IMR-90 (cell line): ENCODE measurements around the gene FOXP1. TPM values are rescaled to one million over a fixed set of nuclear protein-coding genes. Genes with fewer than 3 reads are reported as not detected.

Experiments
- ATAC-seq: fragments of 200-7000 bp; cut with Tn5 transposase; 2 replicates; pipeline ENCODE4 v1.9.1; 2020; ENCODE audit warnings: low read depth, mild to moderate bottlenecking, moderate library complexity
- BruUV-seq: library from RNA; stranded (reverse); fragments of 400-500 nt; replicated peaks from 2 replicates; lab custom pipeline; 2021; lab: Mats Ljungman, UMichigan
- CTCF ChIA-PET: fragments of 300-600 bp; formaldehyde crosslinking; extraction: SDS; loops from one replicate; lab custom pipeline; 2021; ENCODE audit warnings: antibody characterized with exemption; lab: Yijun Ruan, JAX
- POLR2A ChIA-PET: fragments of 300-600 bp; sonication (Branson Sonifier 250); formaldehyde crosslinking; loops from one replicate; lab custom pipeline; 2022; ENCODE audit warnings: antibody characterized with exemption; ENCODE audit not compliant: unreplicated experiment; lab: Charles Lee
- DNase-seq: peaks from one replicate; pipeline ENCODE4 v3.0.0; 2013
- H2AFZ ChIP-seq: replicated peaks from 2 replicates; pipeline ENCODE3; 2013; ENCODE audit warnings: low read length, mild to moderate bottlenecking; ENCODE audit not compliant: poor library complexity
- H2AK5ac ChIP-seq: 2 replicates; pipeline ENCODE4 v1.6.1; 2013; ENCODE audit warnings: low read depth, low read length, inconsistent platforms
- H2AK9ac ChIP-seq: replicated peaks from 2 replicates; pipeline ENCODE3; 2013; ENCODE audit warnings: mild to moderate bottlenecking, low read depth, low read length, moderate library complexity; ENCODE audit not compliant: poor library complexity
- H2BK120ac ChIP-seq: 2 replicates; pipeline ENCODE4 v1.6.1; 2013; ENCODE audit warnings: low read depth, low read length, inconsistent platforms
- H2BK15ac ChIP-seq: 3 replicates; pipeline ENCODE4 v1.6.1; 2013; ENCODE audit warnings: low read depth, low read length, inconsistent platforms
- H2BK20ac ChIP-seq: 2 replicates; pipeline ENCODE4 v1.6.1; 2013; ENCODE audit warnings: low read depth, mild to moderate bottlenecking, inconsistent platforms, low read length, moderate library complexity
- H2BK5ac ChIP-seq: 2 replicates; pipeline ENCODE4 v1.6.1; 2013; ENCODE audit warnings: mild to moderate bottlenecking, low read depth, low read length, inconsistent platforms; ENCODE audit not compliant: poor library complexity, severe bottlenecking
- H3K14ac ChIP-seq: replicated peaks from 2 replicates; pipeline ENCODE4 v1.6.1; 2013; ENCODE audit warnings: low read depth, low read length, inconsistent platforms
- H3K18ac ChIP-seq: 2 replicates; pipeline ENCODE4 v1.6.1; 2013; ENCODE audit warnings: low read depth, low read length, control low read depth
- H3K23ac ChIP-seq: 2 replicates; pipeline ENCODE4 v1.6.1; 2013; ENCODE audit warnings: low read depth, low read length, inconsistent platforms
- H3K27ac ChIP-seq: 2 replicates; pipeline ENCODE4 v1.5.1; 2013; ENCODE audit warnings: mild to moderate bottlenecking, control low read depth, low read length; ENCODE audit not compliant: insufficient read depth
- H3K27me3 ChIP-seq: 2 replicates; pipeline ENCODE4 v1.6.1; 2013; ENCODE audit warnings: low read length; ENCODE audit not compliant: control insufficient read depth, insufficient read depth
- H3K36me3 ChIP-seq: 2 replicates; pipeline ENCODE4 v1.6.1; 2013; ENCODE audit warnings: low read length, mixed read lengths; ENCODE audit not compliant: control insufficient read depth, insufficient read depth
- H3K4ac ChIP-seq: 2 replicates; pipeline ENCODE4 v1.6.1; 2013; ENCODE audit warnings: low read depth, low read length, inconsistent platforms
- H3K4me1 ChIP-seq: 2 replicates; pipeline ENCODE4 v1.6.1; 2013; ENCODE audit warnings: low read length, mixed read lengths; ENCODE audit not compliant: control insufficient read depth, insufficient read depth
- H3K4me2 ChIP-seq: 2 replicates; pipeline ENCODE4 v1.6.1; 2013; ENCODE audit warnings: low read depth, mild to moderate bottlenecking, control low read depth, low read length, moderate library complexity
- H3K4me3 ChIP-seq: 2 replicates; pipeline ENCODE4 v1.5.1; 2013; ENCODE audit warnings: low read depth, mild to moderate bottlenecking, control low read depth, low read length, moderate library complexity; ENCODE audit not compliant: insufficient read depth
- H3K56ac ChIP-seq: 2 replicates; pipeline ENCODE4 v1.6.1; 2013; ENCODE audit warnings: low read length, inconsistent platforms; ENCODE audit not compliant: insufficient read depth; ENCODE audit errors: extremely low read depth
- H3K79me1 ChIP-seq, 2 experiments: 2 replicates each; pipeline ENCODE4 v1.6.1; 2013; ENCODE audit warnings: low read length in 2 of 2, inconsistent platforms in 1 of 2, low read depth in 1 of 2
- H3K9ac ChIP-seq: 2 replicates; pipeline ENCODE4 v1.6.1; 2013; ENCODE audit warnings: low read depth, low read length, control low read depth
- H3K9me1 ChIP-seq: 2 replicates; pipeline ENCODE4 v1.6.1; 2013; ENCODE audit warnings: low read length, inconsistent platforms; ENCODE audit not compliant: insufficient read depth
- H3K9me3 ChIP-seq: 2 replicates; pipeline ENCODE4 v1.6.1; 2013; ENCODE audit warnings: low read length; ENCODE audit not compliant: control insufficient read depth, insufficient read depth
- H4K20me1 ChIP-seq: 2 replicates; pipeline ENCODE4 v1.6.1; 2013; ENCODE audit warnings: low read length, inconsistent platforms; ENCODE audit not compliant: insufficient read depth
- H4K5ac ChIP-seq: 2 replicates; pipeline ENCODE4 v1.6.1; 2013; ENCODE audit warnings: mild to moderate bottlenecking, low read depth, low read length, control low read depth
- H4K8ac ChIP-seq, 2 experiments: 2 replicates each; pipeline ENCODE4 v1.6.1; 2013; ENCODE audit warnings: low read depth in 2 of 2, low read length in 2 of 2, control low read depth in 1 of 2, inconsistent platforms in 1 of 2
- H4K91ac ChIP-seq: 2 replicates; pipeline ENCODE4 v1.6.1; 2013; ENCODE audit warnings: low read depth, low read length, inconsistent platforms; ENCODE audit not compliant: insufficient read depth
- BHLHE40 ChIP-seq: fragments of 150-350 bp; IDR thresholded peaks from 2 replicates; pipeline ENCODE4 v1.6.1; 2016; ENCODE audit warnings: mild to moderate bottlenecking, low read depth, low read length
- CEBPB ChIP-seq: IDR thresholded peaks from 2 replicates; pipeline ENCODE4 v1.6.1; 2012; ENCODE audit warnings: low read depth, low read length, improper control_type of control experiment
- CHD1 ChIP-seq: IDR thresholded peaks from 2 replicates; pipeline ENCODE4 v1.6.1; 2012; ENCODE audit warnings: low read depth, low read length, improper control_type of control experiment
- FOS ChIP-seq: fragments of 150-350 bp; IDR thresholded peaks from 2 replicates; pipeline ENCODE4 v1.6.1; 2016; ENCODE audit warnings: low read depth, low read length
- MAFK ChIP-seq: IDR thresholded peaks from 2 replicates; pipeline ENCODE4 v1.6.1; 2012; ENCODE audit warnings: low read depth, low read length, improper control_type of control experiment
- MAZ ChIP-seq: IDR thresholded peaks from 2 replicates; pipeline ENCODE4 v1.6.1; 2012; ENCODE audit warnings: low read depth, mild to moderate bottlenecking, low read length, improper control_type of control experiment, moderate library complexity, borderline replicate concordance
- NFE2L2 ChIP-seq: fragments of 150-350 bp; IDR thresholded peaks from 2 replicates; pipeline ENCODE4 v1.6.1; 2016; ENCODE audit warnings: low read depth, mild to moderate bottlenecking, low read length
- POLR2A ChIP-seq: IDR thresholded peaks from 2 replicates; pipeline ENCODE4 v1.6.1; 2012; ENCODE audit warnings: mild to moderate bottlenecking, low read depth, low read length
- RAD21 ChIP-seq: IDR thresholded peaks from 2 replicates; pipeline ENCODE4 v1.6.1; 2012; ENCODE audit warnings: low read length, improper control_type of control experiment
- RCOR1 ChIP-seq: IDR thresholded peaks from 2 replicates; pipeline ENCODE4 v1.6.1; 2012; ENCODE audit warnings: mild to moderate bottlenecking, low read length, improper control_type of control experiment; ENCODE audit not compliant: insufficient replicate concordance
- SMC3 ChIP-seq: fragments of 150-350 bp; IDR thresholded peaks from 2 replicates; pipeline ENCODE4 v1.6.1; 2016; ENCODE audit warnings: low read depth, mild to moderate bottlenecking, antibody characterized with exemption, low read length, moderate library complexity
- WGBS, 2 experiments: methylation state at CpG; one replicate each; pipeline versions ENCODE4 v1.1.5 to v1.1.7; 2013; ENCODE audit warnings: missing lambda C conversion rate in 2 of 2; ENCODE audit not compliant: insufficient read length in 1 of 2; ENCODE audit errors: extremely low coverage in 2 of 2; 5-methylcytosine and 5-hydroxymethylcytosine counted together
- dilution Hi-C: fragments of 300-500 bp; cut with HindIII; formaldehyde crosslinking; loops from one replicate; pipeline ENCODE4 v1.14.3; 2018; ENCODE audit warnings: low sequenced_read_pairs; ENCODE audit not compliant: unreplicated experiment
- in situ Hi-C: fragments of 300-500 bp; cut with MboI; formaldehyde crosslinking; loops from 3 replicates; pipeline ENCODE4 v1.14.3; 2019; ENCODE audit warnings: low sequenced_read_pairs, inconsistent platforms, mixed read lengths
- intact Hi-C: fragments of 100-400 bp; cut with micrococcal nuclease; formaldehyde crosslinking; loops from 2 replicates; pipeline ENCODE4 v1.10.0; 2022
- polyA plus RNA-seq, 3 experiments: library from polyadenylated mRNA; depleted of rRNA; stranded (reverse); fragments of >200 nt; gene quantifications; 2 replicates each; pipeline ENCODE4 v1.2.3, GENCODE V29; 2012; ENCODE audit warnings: low replicate concordance in 1 of 3
- total RNA-seq: library from RNA; depleted of rRNA; stranded (reverse); fragments of >200 nt; gene quantifications from 2 replicates; pipeline ENCODE4 v1.2.3, GENCODE V29; 2012
- TF ChIP-seq, protein P1 (sequence below): fragments of 150-350 bp; IDR thresholded peaks from 2 replicates; pipeline ENCODE4 v1.6.1; 2016; ENCODE audit warnings: low read depth, mild to moderate bottlenecking, low read length, moderate library complexity, borderline replicate concordance
- TF ChIP-seq, protein P2 (sequence below): conservative IDR thresholded peaks from 2 replicates; pipeline ENCODE4 v1.5.1; 2012; ENCODE audit warnings: mild to moderate bottlenecking, low read depth, low read length, improper control_type of control experiment
- TF ChIP-seq, protein P3 (sequence below): fragments of 150-350 bp; IDR thresholded peaks from 2 replicates; pipeline ENCODE4 v1.6.1; 2017; ENCODE audit warnings: mild to moderate bottlenecking, antibody characterized with exemption, low read length, low read depth

The FOXP1 gene
- total and polyA plus RNA-seq, 2 of the 4 experiments (the other 2 are of a cell fraction) = 37.0 to 132 TPM

DNA sequence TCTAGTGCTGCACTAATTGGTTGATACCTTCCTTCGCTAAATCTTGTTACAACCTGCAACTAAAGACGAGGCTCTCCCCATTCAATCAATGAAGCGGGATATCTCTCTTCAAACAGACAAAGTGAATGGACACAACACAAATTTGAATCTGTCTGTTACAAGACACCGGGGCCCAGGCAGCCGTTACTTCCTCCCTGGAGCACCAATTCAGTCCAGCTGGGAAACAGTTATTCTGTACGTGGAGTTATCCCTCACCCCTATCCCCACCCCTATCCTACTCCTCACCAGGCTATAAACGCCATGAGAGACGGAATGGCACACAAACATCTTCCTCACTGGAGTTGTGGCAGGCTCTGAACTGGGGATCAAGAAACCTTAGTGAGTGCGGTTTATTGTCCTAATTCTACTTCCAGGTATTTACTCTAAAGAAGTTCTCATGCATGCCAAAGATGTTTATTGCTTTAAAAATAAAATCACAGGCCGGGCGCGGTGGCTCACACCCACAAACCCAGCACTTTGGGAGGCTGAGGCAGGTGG, 181.8 kb downstream of the FOXP1 start:
- no peaks in the 10 kb centered on the region; the same call in 1 of the 2 replicates for H4K20me1 ChIP-seq
- H4K91ac ChIP-seq = no peak overlapping the region
- H3K79me1 ChIP-seq = peaks cover 14 to 27% of the 10 kb centered on the region in 2 experiments
- BruUV-seq = no TSS peak
- H2AFZ ChIP-seq = no peak overlapping the region
- no peak overlapping the region for H2AK5ac ChIP-seq
- H2BK20ac ChIP-seq = no peak overlapping the region
- ChIA-PET CTCF (no interaction called here), POLR2A (no interaction called here)
- no peak overlapping the region for H3K4me2 ChIP-seq
- no peak for TF ChIP-seq MAZ
- TF ChIP-seq CEBPB = no peak
- no peak for TF ChIP-seq POLR2A
- TF ChIP-seq RAD21 = no peak
- no peak for TF ChIP-seq SMC3
- TF ChIP-seq, protein P1, sequence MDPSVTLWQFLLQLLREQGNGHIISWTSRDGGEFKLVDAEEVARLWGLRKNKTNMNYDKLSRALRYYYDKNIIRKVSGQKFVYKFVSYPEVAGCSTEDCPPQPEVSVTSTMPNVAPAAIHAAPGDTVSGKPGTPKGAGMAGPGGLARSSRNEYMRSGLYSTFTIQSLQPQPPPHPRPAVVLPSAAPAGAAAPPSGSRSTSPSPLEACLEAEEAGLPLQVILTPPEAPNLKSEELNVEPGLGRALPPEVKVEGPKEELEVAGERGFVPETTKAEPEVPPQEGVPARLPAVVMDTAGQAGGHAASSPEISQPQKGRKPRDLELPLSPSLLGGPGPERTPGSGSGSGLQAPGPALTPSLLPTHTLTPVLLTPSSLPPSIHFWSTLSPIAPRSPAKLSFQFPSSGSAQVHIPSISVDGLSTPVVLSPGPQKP = no peak
- TF ChIP-seq MAFK = no peak
- TF ChIP-seq CHD1 = no peak
- TF ChIP-seq FOS = no peak
- TF ChIP-seq, protein P2, sequence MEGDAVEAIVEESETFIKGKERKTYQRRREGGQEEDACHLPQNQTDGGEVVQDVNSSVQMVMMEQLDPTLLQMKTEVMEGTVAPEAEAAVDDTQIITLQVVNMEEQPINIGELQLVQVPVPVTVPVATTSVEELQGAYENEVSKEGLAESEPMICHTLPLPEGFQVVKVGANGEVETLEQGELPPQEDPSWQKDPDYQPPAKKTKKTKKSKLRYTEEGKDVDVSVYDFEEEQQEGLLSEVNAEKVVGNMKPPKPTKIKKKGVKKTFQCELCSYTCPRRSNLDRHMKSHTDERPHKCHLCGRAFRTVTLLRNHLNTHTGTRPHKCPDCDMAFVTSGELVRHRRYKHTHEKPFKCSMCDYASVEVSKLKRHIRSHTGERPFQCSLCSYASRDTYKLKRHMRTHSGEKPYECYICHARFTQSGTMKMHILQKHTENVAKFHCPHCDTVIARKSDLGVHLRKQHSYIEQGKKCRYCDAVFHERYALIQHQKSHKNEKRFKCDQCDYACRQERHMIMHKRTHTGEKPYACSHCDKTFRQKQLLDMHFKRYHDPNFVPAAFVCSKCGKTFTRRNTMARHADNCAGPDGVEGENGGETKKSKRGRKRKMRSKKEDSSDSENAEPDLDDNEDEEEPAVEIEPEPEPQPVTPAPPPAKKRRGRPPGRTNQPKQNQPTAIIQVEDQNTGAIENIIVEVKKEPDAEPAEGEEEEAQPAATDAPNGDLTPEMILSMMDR = no peak
- TF ChIP-seq, protein P3, sequence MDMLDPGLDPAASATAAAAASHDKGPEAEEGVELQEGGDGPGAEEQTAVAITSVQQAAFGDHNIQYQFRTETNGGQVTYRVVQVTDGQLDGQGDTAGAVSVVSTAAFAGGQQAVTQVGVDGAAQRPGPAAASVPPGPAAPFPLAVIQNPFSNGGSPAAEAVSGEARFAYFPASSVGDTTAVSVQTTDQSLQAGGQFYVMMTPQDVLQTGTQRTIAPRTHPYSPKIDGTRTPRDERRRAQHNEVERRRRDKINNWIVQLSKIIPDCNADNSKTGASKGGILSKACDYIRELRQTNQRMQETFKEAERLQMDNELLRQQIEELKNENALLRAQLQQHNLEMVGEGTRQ = no peak
- TF ChIP-seq RCOR1 = no peak
- no peak for TF ChIP-seq BHLHE40
- no peak for TF ChIP-seq NFE2L2
- ATAC-seq (no peak), DNase-seq (no peak)
- H3K36me3 ChIP-seq = no peaks in the 10 kb centered on the region
- intact Hi-C loops (no loop called here), in situ Hi-C loops (no loop called here), dilution Hi-C loops (no loop called here)
- H3K14ac ChIP-seq = no peak overlapping the region
- H4K8ac ChIP-seq = no peak overlapping the region
- no peaks in the 10 kb centered on the region; the same call in 1 of the 2 replicates for H3K9me1 ChIP-seq
- no peak overlapping the region for H2BK15ac ChIP-seq
- H3K23ac ChIP-seq = 0 out of 2 replicates have a peak overlapping the region, but pooled peaks have one; percentile 31
- no peak overlapping the region for H2BK120ac ChIP-seq
- no peak overlapping the region for H3K4me3 ChIP-seq
- H3K4me1 ChIP-seq = peaks cover 2% of the 10 kb centered on the region; the same call in 1 of the 2 replicates
- no peak overlapping the region for H3K18ac ChIP-seq
- H3K9ac ChIP-seq = no peak overlapping the region
- no peak overlapping the region for H3K56ac ChIP-seq
- no peak overlapping the region for H4K5ac ChIP-seq
- H3K4ac ChIP-seq = no peak overlapping the region
- WGBS, 2 experiments = 80% methylated on average over 2 of the region's 12 CpGs; no CpG with 5 or more reads in 1 of the 2 experiments
- no peak overlapping the region for H2BK5ac ChIP-seq
- H3K27ac ChIP-seq = no peak overlapping the region
- no peak overlapping the region for H2AK9ac ChIP-seq
- H3K27me3 ChIP-seq = no peaks in the 10 kb centered on the region
- H3K9me3 ChIP-seq = no peaks in the 10 kb centered on the region
